ENCODE results near the gene THEM4. TPM values are rescaled to one million over a fixed set of nuclear protein-coding genes. Genes with fewer than 3 reads are reported as not detected.

The THEM4 gene
- total and polyA plus RNA-seq, 2 of the 8 experiments (the other 6 are each of a cell fraction or from before 2014, with no cell fraction given) = 9.9 to 11.2 TPM

- Histone ChIP-seq H3K27me3 (replicated peaks in 1 of 4; ENCODE audit: control insufficient read depth in 3 of 4, extremely low read depth in 1 of 4, insufficient read depth in 3 of 4, low read length in 3 of 4) (peaks cover 10 to 24% (median 21%) of the 10 kb centered on the region in 4 experiments), H4K20me1 (replicated peaks in 1 of 2; ENCODE audit: control insufficient read depth in 1 of 2, insufficient read depth in 2 of 2, low read length in 2 of 2) (no peaks in the 10 kb centered on the region), H3K4me2 (ENCODE audit: insufficient read depth in 1 of 2, low read depth in 2 of 2, low read length in 2 of 2) (no peak overlapping the region), H2BK20ac (ENCODE audit: low read length) (no peak overlapping the region), H3K4me1 (replicated peaks in 1 of 4; ENCODE audit: control insufficient read depth in 3 of 4, insufficient read depth in 4 of 4, low read length in 3 of 4) (peaks cover 3 to 24% (median 13%) of the 10 kb centered on the region in 4 experiments), H2BK12ac (ENCODE audit: low read depth, low read length) (no peak overlapping the region), H2AK5ac (ENCODE audit: low read depth, low read length) (no peak overlapping the region), H3K27ac (ENCODE audit: low read depth, low read length) (no peak overlapping the region), H3K9me3 (ENCODE audit: insufficient read depth in 2 of 2, low read depth in 1 of 2, low read length in 1 of 2) (no peaks in the 10 kb centered on the region), H3K18ac (ENCODE audit: extremely low read depth, low read length) (no peak overlapping the region), H2BK15ac (ENCODE audit: low read length) (no peak overlapping the region), H3K36me3 (ENCODE audit: control insufficient read depth in 2 of 4, insufficient read depth in 4 of 4, low read length in 3 of 4) (no peaks in the 10 kb centered on the region), H3K79me1 (ENCODE audit: low read depth, low read length) (no peaks in the 10 kb centered on the region), H3K14ac (ENCODE audit: insufficient read length) (no peak overlapping the region), H4K8ac (ENCODE audit: extremely low read depth, insufficient read depth, low read length) (no peak overlapping the region), H3K23me2 (ENCODE audit: low read depth, low read length) (peaks cover 26% of the 10 kb centered on the region), H3K4ac (replicated peaks; ENCODE audit: insufficient read length, low read depth, low read length) (no peak overlapping the region), H2BK5ac (ENCODE audit: low read depth, low read length) (no peak overlapping the region), H3K9ac (replicated peaks in 1 of 4; ENCODE audit: extremely low read depth in 1 of 4, low read depth in 3 of 4, low read length in 3 of 4) (no peak overlapping the region), H3K4me3 (ENCODE audit: extremely low read depth in 1 of 4, insufficient read depth in 2 of 4, low read depth in 3 of 4, low read length in 4 of 4) (no peak overlapping the region), H3K56ac (replicated peaks; ENCODE audit: insufficient read length, low read depth, low read length) (no peak overlapping the region), H4K5ac (ENCODE audit: insufficient read length, low read depth, low read length) (no peak overlapping the region), H3K23ac (ENCODE audit: insufficient read length) (no peak overlapping the region), H2BK120ac (replicated peaks; ENCODE audit: low read depth, low read length) (no peak overlapping the region), H2AFZ (ENCODE audit: low read length) (no peak overlapping the region), H3K79me2 (ENCODE audit: control insufficient read depth in 1 of 2, insufficient read depth in 2 of 2, low read length in 2 of 2) (no peaks in the 10 kb centered on the region), H4K91ac (replicated peaks; ENCODE audit: insufficient read length, low read length) (no peak overlapping the region)
- ChIA-PET POLR2A (ENCODE audit: partially characterized antibody) (interaction anchor here (1.2 to 1.5 kb wide), 2 partner anchors 296 kb away, joined by 4 read pairs; partner anchors contain the start of gene TUFT1), CTCF (ENCODE audit: partially characterized antibody) (interaction anchor here (0.7 to 3.7 kb wide), 39 partner anchors 9 to 313 kb away, joined by 3 to 26 read pairs (median 4); partner anchors contain the start of genes CELF3 and MRPL9)
- 100% methylated on average over 7 of the region's 7 CpGs; no CpG with 5 or more reads in 1 of the 2 experiments for WGBS, 2 experiments (ENCODE audit: extremely low coverage in 1 of 2, insufficient coverage in 1 of 2, insufficient read length in 1 of 2, insufficient replicate concordance in 2 of 2, low coverage in 1 of 2, low lambda C conversion rate in 2 of 2, missing lambda C conversion rate in 1 of 2)
- no peak for FAIRE-seq
- TF ChIP-seq TEAD4 (IDR thresholded peaks at IDR 0.05; ENCODE audit: low read depth, low read length) (no peak), ATF2 (IDR thresholded peaks at IDR 0.05; ENCODE audit: low read length) (no peak), RBBP5 (IDR thresholded peaks at IDR 0.05; ENCODE audit: borderline replicate concordance, low read depth, low read length) (no peak), TBP (IDR thresholded peaks at IDR 0.05; ENCODE audit: low read depth, low read length) (no peak), KDM5A (IDR thresholded peaks at IDR 0.05; ENCODE audit: low read length) (no peak), SP4 (IDR thresholded peaks at IDR 0.05; ENCODE audit: low read length) (no peak), FOSL1 (IDR thresholded peaks at IDR 0.05; ENCODE audit: insufficient read depth, low read depth, low read length) (no peak), CBX5 (IDR thresholded peaks at IDR 0.05; ENCODE audit: low read depth, low read length) (no peak), RFX5 (IDR thresholded peaks at IDR 0.05; ENCODE audit: borderline replicate concordance, low read depth, low read length) (no peak), CEBPB (IDR thresholded peaks at IDR 0.05; ENCODE audit: low read depth, low read length) (no peak)
- no peak for DNase-seq (ENCODE audit: low read depth in 1 of 2, low spot score in 2 of 2)
Observed at GRCh38 chr1:151835596-151835995, 73.7 kb downstream of the THEM4 start.
